GM23248 (cell line): Measurements from ENCODE around the gene BTBD19.

ENCODE experiments used
- EZH2 ChIP-seq: fragments of 200-600 bp; sonication (generic); IDR thresholded peaks from 2 replicates; pipeline ENCODE4 v1.6.1; 2018; ENCODE audit warnings: antibody characterized with exemption, mild to moderate bottlenecking; ENCODE audit not compliant: insufficient read depth, poor library complexity, severe bottlenecking
- EZH2phosphoT487 ChIP-seq: fragments of 200-600 bp; sonication (generic); IDR thresholded peaks from 2 replicates; pipeline ENCODE4 v1.6.1; 2018; ENCODE audit warnings: antibody characterized with exemption, moderate library complexity, mild to moderate bottlenecking, low read depth; ENCODE audit not compliant: insufficient read depth

DNA sequence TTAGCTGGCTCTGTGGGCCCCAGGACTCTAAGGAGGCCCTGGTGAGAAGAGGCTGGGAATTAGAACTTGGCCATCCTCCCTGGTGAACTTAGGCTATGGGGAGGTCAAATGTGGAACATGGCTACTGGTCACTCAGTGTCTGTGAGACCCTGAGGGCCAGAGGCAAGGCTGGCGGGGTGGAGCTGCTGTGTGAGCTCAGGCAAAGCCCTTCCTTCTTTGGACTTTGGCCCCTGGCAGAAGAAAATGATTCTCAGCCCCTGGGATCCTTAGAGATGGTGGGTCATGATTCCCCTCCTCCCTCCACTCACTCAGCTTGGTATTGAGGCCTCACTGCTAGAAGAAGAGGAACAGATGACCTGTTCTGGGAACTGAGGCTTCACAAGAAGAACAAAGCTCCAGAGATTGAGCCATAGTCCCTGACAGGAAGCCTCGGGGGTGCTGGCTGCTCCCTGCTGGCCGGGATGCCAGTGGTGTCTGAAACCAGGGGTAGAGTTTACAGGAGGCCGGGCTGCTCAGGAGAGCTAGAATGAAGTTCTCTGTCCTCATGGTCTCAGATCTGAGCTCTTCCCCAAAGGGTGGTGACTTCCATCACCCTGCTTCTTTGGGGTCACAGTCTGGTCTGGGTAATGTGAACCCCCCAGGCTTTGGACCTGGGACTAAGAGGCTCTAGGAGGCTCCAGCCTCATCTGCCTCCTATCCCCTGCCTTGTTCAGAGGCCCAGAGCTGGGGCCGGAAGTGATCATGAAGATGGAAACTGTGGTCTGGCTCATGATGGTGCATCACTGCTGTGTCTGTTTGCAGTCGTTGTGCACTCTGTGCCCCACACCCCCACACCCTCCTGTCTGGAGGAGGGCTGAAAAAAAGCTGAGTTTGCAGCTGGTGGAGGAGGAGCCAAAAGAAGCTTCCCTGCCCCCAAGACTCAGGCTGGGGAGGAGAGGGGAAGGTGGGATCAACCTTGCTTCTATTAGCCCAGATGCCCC is 905 bp downstream of the BTBD19 start:
- TF ChIP-seq EZH2phosphoT487 (no peak), EZH2 (no peak)
